Liver (tissue), 9 donors: ENCODE results near the gene PSMB9. TPM values are rescaled to one million over a fixed set of nuclear protein-coding genes. Genes with fewer than 3 reads are reported as not detected.

Experiments
- DNase-seq: peaks from one replicate; pipeline ENCODE4 v3.0.0-alpha.2; 2017; ENCODE audit warnings: low spot score
- H3K27ac ChIP-seq, 2 donors: one replicate each; pipeline ENCODE4 v1.7.0; 2013; ENCODE audit warnings: inconsistent platforms in 2 of 2, low read length in 2 of 2, control low read depth in 1 of 2, low read depth in 1 of 2, mild to moderate bottlenecking in 1 of 2
- H3K27me3 ChIP-seq, 4 donors: one replicate each; pipeline versions ENCODE4 v1.6.1 to v1.7.0; 2013; ENCODE audit warnings: low read length in 3 of 4, inconsistent platforms in 1 of 4, mild to moderate bottlenecking in 1 of 4, moderate library complexity in 1 of 4; ENCODE audit not compliant: control insufficient read depth in 4 of 4, insufficient read depth in 4 of 4
- H3K36me3 ChIP-seq, 4 donors: one replicate each; pipeline versions ENCODE4 v1.6.1 to v1.7.0; 2013; ENCODE audit warnings: low read length in 3 of 4, mild to moderate bottlenecking in 3 of 4, low read depth in 1 of 4, moderate library complexity in 1 of 4; ENCODE audit not compliant: control insufficient read depth in 4 of 4, insufficient read depth in 3 of 4
- H3K4me1 ChIP-seq, 4 donors: one replicate each; pipeline versions ENCODE4 v1.6.1 to v1.7.0; 2013; ENCODE audit warnings: low read length in 3 of 4, mild to moderate bottlenecking in 3 of 4, moderate library complexity in 1 of 4; ENCODE audit not compliant: control insufficient read depth in 4 of 4, insufficient read depth in 4 of 4
- H3K4me3 ChIP-seq, 3 donors: one replicate each; pipeline versions ENCODE4 v1.6.1 to v1.7.0; 2013; ENCODE audit warnings: low read length in 3 of 3, control low read depth in 1 of 3, low read depth in 1 of 3, mild to moderate bottlenecking in 1 of 3
- H3K9ac ChIP-seq, 2 donors: one replicate each; pipeline ENCODE4 v1.7.0; 2013; ENCODE audit warnings: low read length in 2 of 2, mild to moderate bottlenecking in 2 of 2, moderate library complexity in 2 of 2, control low read depth in 1 of 2, low read depth in 1 of 2
- H3K9me3 ChIP-seq, 4 donors: one replicate each; pipeline versions ENCODE4 v1.6.1 to v1.7.0; 2013; ENCODE audit warnings: low read length in 3 of 4; ENCODE audit not compliant: control insufficient read depth in 4 of 4
- EGR1 ChIP-seq, 2 donors: IDR thresholded peaks; 2 replicates each; pipeline ENCODE4 v1.6.1; 2016 to 2018; ENCODE audit warnings: antibody characterized with exemption in 2 of 2, low read depth in 2 of 2
- FOXA2 ChIP-seq: IDR thresholded peaks from 2 replicates; pipeline ENCODE4 v1.6.1; 2016; ENCODE audit warnings: antibody characterized with exemption
- GABPA ChIP-seq, 2 donors: IDR thresholded peaks in 1 of 2; conservative IDR thresholded peaks in 1 of 2; 2 replicates each; pipeline ENCODE4 v1.6.1; 2016; ENCODE audit warnings: antibody characterized with exemption in 2 of 2, mild to moderate bottlenecking in 1 of 2, moderate library complexity in 1 of 2
- HNF4A ChIP-seq, 2 donors: conservative IDR thresholded peaks; 2 replicates each; pipeline ENCODE4 v1.6.1; 2016; ENCODE audit warnings: antibody characterized with exemption in 2 of 2, mild to moderate bottlenecking in 2 of 2
- HNF4G ChIP-seq: IDR thresholded peaks from 2 replicates; pipeline ENCODE4 v1.6.1; 2016; ENCODE audit warnings: antibody characterized with exemption
- NR2F2 ChIP-seq: IDR thresholded peaks from 2 replicates; pipeline ENCODE4 v1.6.1; 2016; ENCODE audit warnings: antibody characterized with exemption
- RAD21 ChIP-seq, 2 donors: IDR thresholded peaks; 2 replicates each; pipeline ENCODE4 v1.6.1; 2016; ENCODE audit warnings: antibody characterized with exemption in 2 of 2, mild to moderate bottlenecking in 2 of 2
- RXRA ChIP-seq, 2 donors: IDR thresholded peaks; 2 replicates each; pipeline ENCODE4 v1.6.1; 2017 to 2018; ENCODE audit warnings: antibody characterized with exemption in 2 of 2, mild to moderate bottlenecking in 1 of 2
- TAF1 ChIP-seq: conservative IDR thresholded peaks from 2 replicates; pipeline ENCODE4 v1.6.1; 2016; ENCODE audit warnings: antibody characterized with exemption, mild to moderate bottlenecking
- YY1 ChIP-seq: IDR thresholded peaks from 2 replicates; pipeline ENCODE4 v1.6.1; 2016; ENCODE audit warnings: antibody characterized with exemption, mild to moderate bottlenecking
- WGBS: extraction: QIAGEN DNeasy Blood & Tissue Kit; methylation state at CpG from one replicate; pipeline ENCODE4 v1.1.7; 2013; 5-methylcytosine and 5-hydroxymethylcytosine counted together
- polyA plus RNA-seq, 2 donors: library from polyadenylated mRNA; stranded (reverse) in 1 of 2; unstranded in 1 of 2; fragments of 200-250 nt in 1 of 2; fragments of >200 nt in 1 of 2; fragmentation: Nextera tagmentation in 1 of 2; extraction: Ambion mirVana in 1 of 2; gene quantifications; one replicate each; pipeline versions ENCODE4 v1.2.1 to v1.2.3, GENCODE V29; 2013 to 2015
- total RNA-seq, 2 donors: library from RNA; depleted of rRNA; stranded (reverse); fragments of >200 nt; gene quantifications; one replicate each; pipeline ENCODE4 v1.2.3, GENCODE V29; 2014
- TF ChIP-seq, protein P1 (sequence below): IDR thresholded peaks from 2 replicates; pipeline ENCODE4 v1.6.1; 2016; ENCODE audit warnings: antibody characterized with exemption, mild to moderate bottlenecking
- TF ChIP-seq, protein P2 (sequence below): IDR thresholded peaks from 2 replicates; pipeline ENCODE4 v1.6.1; 2016; ENCODE audit warnings: antibody characterized with exemption
- TF ChIP-seq, protein P3 (sequence below): IDR thresholded peaks from 2 replicates; pipeline ENCODE4 v1.6.1; 2016; ENCODE audit warnings: antibody characterized with exemption
- TF ChIP-seq, protein P4 (sequence below): fragments of 150-350 bp; IDR thresholded peaks from 2 replicates; pipeline ENCODE4 v1.5.1; 2017; ENCODE audit warnings: improper control_type of control experiment, low read depth, low read length; ENCODE audit not compliant: missing input control
- donor health status: healthy.
- donor health status: healthy.
- donor health status: healthy.
- donor health status: healthy.
- donor health status: healthy.

PSMB9 gene
- total and polyA plus RNA-seq, 4 donors: 11.7 to 31.6 (median 20.2) TPM

DNA sequence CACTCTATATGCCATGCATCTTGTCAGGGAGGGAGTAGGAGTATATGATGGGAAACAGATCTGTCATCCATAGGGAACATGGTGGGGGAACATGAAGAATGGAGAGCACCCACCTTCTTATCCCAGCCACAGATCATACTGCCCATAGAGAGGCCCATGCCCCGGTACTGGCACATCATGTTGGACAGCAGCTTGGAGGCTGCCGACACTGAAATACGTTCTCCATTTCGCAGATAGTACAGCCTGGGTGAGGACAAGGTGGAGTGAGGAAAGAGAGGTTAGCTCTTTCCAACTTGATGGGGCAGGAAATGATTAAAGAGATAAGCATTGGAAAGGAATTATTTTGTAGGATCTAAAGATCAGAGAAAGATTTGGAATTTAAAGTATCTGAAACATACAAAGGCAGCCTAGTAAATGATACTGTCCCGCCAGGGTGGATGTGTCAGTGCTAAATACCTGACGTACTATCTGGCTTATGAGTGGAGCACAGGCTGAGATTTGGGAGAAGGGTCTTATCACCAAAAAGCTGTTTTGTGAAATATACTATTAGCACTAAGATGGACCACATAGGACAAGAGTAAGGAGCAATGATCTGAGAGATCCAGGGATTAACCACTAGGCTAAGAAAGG lies 11.9 kb upstream of the PSMB9 start (continued):
- TF ChIP-seq, protein P1, sequence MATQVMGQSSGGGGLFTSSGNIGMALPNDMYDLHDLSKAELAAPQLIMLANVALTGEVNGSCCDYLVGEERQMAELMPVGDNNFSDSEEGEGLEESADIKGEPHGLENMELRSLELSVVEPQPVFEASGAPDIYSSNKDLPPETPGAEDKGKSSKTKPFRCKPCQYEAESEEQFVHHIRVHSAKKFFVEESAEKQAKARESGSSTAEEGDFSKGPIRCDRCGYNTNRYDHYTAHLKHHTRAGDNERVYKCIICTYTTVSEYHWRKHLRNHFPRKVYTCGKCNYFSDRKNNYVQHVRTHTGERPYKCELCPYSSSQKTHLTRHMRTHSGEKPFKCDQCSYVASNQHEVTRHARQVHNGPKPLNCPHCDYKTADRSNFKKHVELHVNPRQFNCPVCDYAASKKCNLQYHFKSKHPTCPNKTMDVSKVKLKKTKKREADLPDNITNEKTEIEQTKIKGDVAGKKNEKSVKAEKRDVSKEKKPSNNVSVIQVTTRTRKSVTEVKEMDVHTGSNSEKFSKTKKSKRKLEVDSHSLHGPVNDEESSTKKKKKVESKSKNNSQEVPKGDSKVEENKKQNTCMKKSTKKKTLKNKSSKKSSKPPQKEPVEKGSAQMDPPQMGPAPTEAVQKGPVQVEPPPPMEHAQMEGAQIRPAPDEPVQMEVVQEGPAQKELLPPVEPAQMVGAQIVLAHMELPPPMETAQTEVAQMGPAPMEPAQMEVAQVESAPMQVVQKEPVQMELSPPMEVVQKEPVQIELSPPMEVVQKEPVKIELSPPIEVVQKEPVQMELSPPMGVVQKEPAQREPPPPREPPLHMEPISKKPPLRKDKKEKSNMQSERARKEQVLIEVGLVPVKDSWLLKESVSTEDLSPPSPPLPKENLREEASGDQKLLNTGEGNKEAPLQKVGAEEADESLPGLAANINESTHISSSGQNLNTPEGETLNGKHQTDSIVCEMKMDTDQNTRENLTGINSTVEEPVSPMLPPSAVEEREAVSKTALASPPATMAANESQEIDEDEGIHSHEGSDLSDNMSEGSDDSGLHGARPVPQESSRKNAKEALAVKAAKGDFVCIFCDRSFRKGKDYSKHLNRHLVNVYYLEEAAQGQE: no peak
- TF ChIP-seq TAF1 (no peak), NR2F2 (no peak)

DNA sequence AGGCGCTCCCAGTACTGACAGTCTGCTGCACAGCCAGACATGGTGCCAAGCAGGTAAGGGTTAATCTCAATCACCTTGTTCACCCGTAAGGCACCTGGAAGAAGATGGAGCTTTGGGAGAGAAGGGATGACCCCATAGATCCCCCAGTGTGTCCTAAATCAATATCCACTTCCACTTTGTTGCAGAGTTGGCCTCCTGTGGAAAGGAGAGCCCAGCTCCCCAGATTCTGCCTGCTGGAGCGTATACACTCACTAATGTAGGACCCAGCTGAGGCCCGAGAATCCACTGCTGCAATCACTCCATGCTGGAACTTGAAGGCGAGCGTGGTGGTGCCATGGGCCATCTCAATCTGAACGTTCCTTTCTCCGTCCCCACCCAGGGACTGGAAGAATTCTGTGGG lies 11.3 kb upstream of the PSMB9 start:
- peaks cover 2 to 21% (median 11%) of the 10 kb centered on the region in 4 donors for H3K36me3 ChIP-seq
- peak overlapping the region in 1 of 2 donors; percentile 94 for H3K9ac ChIP-seq
- H3K27me3 ChIP-seq: no peaks in the 10 kb centered on the region
- peak overlapping the region in 1 of 2 donors; percentile 94 for H3K27ac ChIP-seq
- H3K4me1 ChIP-seq: peaks cover 9 to 52% (median 27%) of the 10 kb centered on the region in 4 donors
- no peak for DNase-seq
- H3K9me3 ChIP-seq: no peaks in the 10 kb centered on the region
- H3K4me3 ChIP-seq: peak overlapping the region in 2 of 3 donors; percentile 75 to 91
- 81% methylated on average over 8 of the region's 8 CpGs for WGBS
- TF ChIP-seq, protein P1: no peak
- TF ChIP-seq, protein P2, sequence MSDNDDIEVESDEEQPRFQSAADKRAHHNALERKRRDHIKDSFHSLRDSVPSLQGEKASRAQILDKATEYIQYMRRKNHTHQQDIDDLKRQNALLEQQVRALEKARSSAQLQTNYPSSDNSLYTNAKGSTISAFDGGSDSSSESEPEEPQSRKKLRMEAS: no peak
- TF ChIP-seq YY1: no peak
- TF ChIP-seq HNF4G: no peak
- TF ChIP-seq EGR1 (IDR thresholded peaks at IDR 0.05; ENCODE audit: low read depth in 2 of 2): no peak
- no peak for TF ChIP-seq NR2F2
- TF ChIP-seq RAD21 (IDR thresholded peaks at IDR 0.05): no peak
- TF ChIP-seq HNF4A (conservative IDR thresholded peaks at IDR 0.05): no peak
- no peak for TF ChIP-seq FOXA2
- TF ChIP-seq, protein P3, sequence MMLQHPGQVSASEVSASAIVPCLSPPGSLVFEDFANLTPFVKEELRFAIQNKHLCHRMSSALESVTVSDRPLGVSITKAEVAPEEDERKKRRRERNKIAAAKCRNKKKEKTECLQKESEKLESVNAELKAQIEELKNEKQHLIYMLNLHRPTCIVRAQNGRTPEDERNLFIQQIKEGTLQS: no peak
- no peak for TF ChIP-seq RXRA (IDR thresholded peaks at IDR 0.05)
- TF ChIP-seq, protein P4, sequence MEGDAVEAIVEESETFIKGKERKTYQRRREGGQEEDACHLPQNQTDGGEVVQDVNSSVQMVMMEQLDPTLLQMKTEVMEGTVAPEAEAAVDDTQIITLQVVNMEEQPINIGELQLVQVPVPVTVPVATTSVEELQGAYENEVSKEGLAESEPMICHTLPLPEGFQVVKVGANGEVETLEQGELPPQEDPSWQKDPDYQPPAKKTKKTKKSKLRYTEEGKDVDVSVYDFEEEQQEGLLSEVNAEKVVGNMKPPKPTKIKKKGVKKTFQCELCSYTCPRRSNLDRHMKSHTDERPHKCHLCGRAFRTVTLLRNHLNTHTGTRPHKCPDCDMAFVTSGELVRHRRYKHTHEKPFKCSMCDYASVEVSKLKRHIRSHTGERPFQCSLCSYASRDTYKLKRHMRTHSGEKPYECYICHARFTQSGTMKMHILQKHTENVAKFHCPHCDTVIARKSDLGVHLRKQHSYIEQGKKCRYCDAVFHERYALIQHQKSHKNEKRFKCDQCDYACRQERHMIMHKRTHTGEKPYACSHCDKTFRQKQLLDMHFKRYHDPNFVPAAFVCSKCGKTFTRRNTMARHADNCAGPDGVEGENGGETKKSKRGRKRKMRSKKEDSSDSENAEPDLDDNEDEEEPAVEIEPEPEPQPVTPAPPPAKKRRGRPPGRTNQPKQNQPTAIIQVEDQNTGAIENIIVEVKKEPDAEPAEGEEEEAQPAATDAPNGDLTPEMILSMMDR: no peak
- no peak for TF ChIP-seq TAF1
- no peak for TF ChIP-seq GABPA (IDR thresholded peaks at IDR 0.05 in 1 of 2, conservative IDR thresholded peaks at IDR 0.05 in 1 of 2)
